ENCODE results near the gene APOA5. TPM values are rescaled to one million over a fixed set of nuclear protein-coding genes. Genes with fewer than 3 reads are reported as not detected.
"Not testable (repeated sequence)": the region's sequence is repeated elsewhere in the genome, so short reads cannot be mapped to it uniquely, and the experiment has no call there.

The APOA5 gene
- polyA plus RNA-seq, 12 donors = not detected

GRCh38 chr11:116828632-116829524 is 37.2 kb upstream of the APOA5 start:
- no peak for DNase-seq

- no peak for DNase-seq
Measured at GRCh38 chr11:116827461-116827860, 35.8 kb upstream of the APOA5 start.

- DNase-seq = no peak
Measured at GRCh38 chr11:116826751-116827431, 35.2 kb upstream of the APOA5 start.

GRCh38 chr11:116825854-116826750 is 34.4 kb upstream of the APOA5 start:
- DNase-seq = no peak

- DNase-seq = no peak
Measured at GRCh38 chr11:116825434-116825833, 33.8 kb upstream of the APOA5 start.

- no peak for DNase-seq
Measured at GRCh38 chr11:116823031-116823843, 31.6 kb upstream of the APOA5 start, which contains the start of gene APOA4. Gene APOA4 (minus strand): TSS chr11:116823304. CDS start chr11:116823191, 113 bp downstream.

GRCh38 chr11:116822575-116822974 is 30.9 kb upstream of the APOA5 start:
- no peak for DNase-seq

- no peak for DNase-seq
Measured at GRCh38 chr11:116821050-116821918, 29.6 kb upstream of the APOA5 start.

- no peak for DNase-seq
Measured at GRCh38 chr11:116819049-116819448, 27.4 kb upstream of the APOA5 start.

- no peak for DNase-seq
Measured at GRCh38 chr11:116814502-116814901, 22.8 kb upstream of the APOA5 start.

- no peak for DNase-seq
Measured at GRCh38 chr11:116813781-116814471, 22.2 kb upstream of the APOA5 start.

- no peak for DNase-seq
Measured at GRCh38 chr11:116813170-116813569, 21.5 kb upstream of the APOA5 start.

- DNase-seq = no peak
Measured at GRCh38 chr11:116812109-116812508, 20.4 kb upstream of the APOA5 start.

- no peak for DNase-seq
Measured at GRCh38 chr11:116811194-116811593, 19.5 kb upstream of the APOA5 start.

- DNase-seq = no peak
Measured at GRCh38 chr11:116808262-116809175, 16.8 kb upstream of the APOA5 start.

- DNase-seq = no peak
Measured at GRCh38 chr11:116807601-116808261, 16.1 kb upstream of the APOA5 start.

GRCh38 chr11:116804001-116804400 is 12.3 kb upstream of the APOA5 start:
- DNase-seq = no peak

GRCh38 chr11:116801662-116802061 is 10.0 kb upstream of the APOA5 start:
- not testable (repeated sequence) for DNase-seq
